Testis (tissue), 3 donors: ENCODE measurements around the gene CAMTA1. TPM values are rescaled to one million over a fixed set of nuclear protein-coding genes. Genes with fewer than 3 reads are reported as not detected.

Source experiments
- DNase-seq: peaks from one replicate; pipeline ENCODE4 v3.0.0-alpha.2; 2019
- H3K27ac ChIP-seq, 2 donors: fragments of 200-600 bp; sonication (generic); one replicate each; pipeline ENCODE4 v1.5.1; 2019
- H3K27me3 ChIP-seq: fragments of 200-600 bp; sonication (generic); one replicate; pipeline ENCODE4 v1.5.1; 2019
- H3K36me3 ChIP-seq: fragments of 200-600 bp; sonication (generic); one replicate; pipeline ENCODE4 v1.5.1; 2017; ENCODE audit warnings: low read depth; ENCODE audit errors: missing control alignments
- H3K4me1 ChIP-seq: fragments of 200-600 bp; sonication (generic); one replicate; pipeline ENCODE4 v1.5.1; 2019
- H3K4me3 ChIP-seq, 2 donors: fragments of 200-600 bp; sonication (generic); one replicate each; pipeline ENCODE4 v1.5.1; 2017 to 2019
- H3K9me3 ChIP-seq: fragments of 200-600 bp; sonication (generic); one replicate; pipeline ENCODE4 v1.5.1; 2017
- POLR2A ChIP-seq: fragments of 450-650 bp; IDR thresholded peaks from one replicate; pipeline ENCODE4 v1.6.1; 2017; ENCODE audit warnings: antibody characterized with exemption, mild to moderate bottlenecking, moderate library complexity
- WGBS, 2 donors: methylation state at CpG; one replicate each; pipeline ENCODE4 v1.1.5; 2018; 5-methylcytosine and 5-hydroxymethylcytosine counted together
- intact Hi-C: fragments of 100-400 bp; cut with DNase I; formaldehyde crosslinking; loops from one replicate; pipeline ENCODE4 v1.15.1; 2023; ENCODE audit warnings: low total_unique reads
- polyA plus RNA-seq: library from polyadenylated mRNA; stranded (reverse); fragments of 350-450 nt; fragmentation: Illumina TruSeq; extraction: RNeasy Lipid Tissue Mini Kit (QIAGEN cat#74804); gene quantifications from one replicate; pipeline ENCODE4 v1.2.3, GENCODE V29; 2014; ENCODE audit warnings: low read depth, low replicate concordance; ENCODE audit not compliant: insufficient read depth
- total RNA-seq, 2 donors: library from RNA; depleted of rRNA; stranded (reverse); fragments of >200 nt; gene quantifications; one replicate each; pipeline ENCODE4 v1.2.3, GENCODE V29; 2016
- TF ChIP-seq, protein P1 (sequence below), 3 experiments: fragments of 450-650 bp in 2 of 3; fragments of 200-600 bp in 1 of 3; sonication (generic) in 1 of 3; IDR thresholded peaks; one replicate each; pipeline ENCODE4 v1.5.1; 2016 to 2019; ENCODE audit warnings: antibody characterized with exemption in 3 of 3, mild to moderate bottlenecking in 2 of 3, moderate library complexity in 1 of 3

The CAMTA1 gene
- total and polyA plus RNA-seq, 3 donors from 2014 or later = 116 to 158 (median 119) TPM

DNA sequence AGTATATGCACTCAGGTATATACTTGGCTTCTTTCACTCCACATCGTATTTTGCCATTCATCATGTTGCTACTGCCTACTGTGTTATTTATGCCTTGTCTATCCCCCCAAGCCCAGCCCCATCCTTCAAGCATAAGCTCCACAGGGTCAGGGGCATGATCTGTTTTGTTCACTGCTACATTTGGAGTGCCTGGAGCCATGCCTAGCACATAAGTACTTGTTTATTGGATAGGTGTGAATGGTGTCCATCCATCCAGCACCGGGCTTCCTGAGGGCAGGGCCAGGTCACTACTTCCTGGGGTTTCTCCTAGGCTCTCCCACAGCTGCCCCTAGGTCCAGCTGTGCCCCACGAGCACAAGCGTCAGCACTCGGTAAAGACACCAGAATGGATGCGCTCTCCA, 696.8 kb downstream of the CAMTA1 start:
- Histone ChIP-seq H3K4me1 (peaks cover 19% of the 10 kb centered on the region), H3K36me3 (no peaks in the 10 kb centered on the region), H3K27ac (no peak overlapping the region), H3K9me3 (no peaks in the 10 kb centered on the region), H3K4me3 (no peak overlapping the region), H3K27me3 (no peaks in the 10 kb centered on the region)
- no peak for TF ChIP-seq POLR2A
- TF ChIP-seq, protein P1, sequence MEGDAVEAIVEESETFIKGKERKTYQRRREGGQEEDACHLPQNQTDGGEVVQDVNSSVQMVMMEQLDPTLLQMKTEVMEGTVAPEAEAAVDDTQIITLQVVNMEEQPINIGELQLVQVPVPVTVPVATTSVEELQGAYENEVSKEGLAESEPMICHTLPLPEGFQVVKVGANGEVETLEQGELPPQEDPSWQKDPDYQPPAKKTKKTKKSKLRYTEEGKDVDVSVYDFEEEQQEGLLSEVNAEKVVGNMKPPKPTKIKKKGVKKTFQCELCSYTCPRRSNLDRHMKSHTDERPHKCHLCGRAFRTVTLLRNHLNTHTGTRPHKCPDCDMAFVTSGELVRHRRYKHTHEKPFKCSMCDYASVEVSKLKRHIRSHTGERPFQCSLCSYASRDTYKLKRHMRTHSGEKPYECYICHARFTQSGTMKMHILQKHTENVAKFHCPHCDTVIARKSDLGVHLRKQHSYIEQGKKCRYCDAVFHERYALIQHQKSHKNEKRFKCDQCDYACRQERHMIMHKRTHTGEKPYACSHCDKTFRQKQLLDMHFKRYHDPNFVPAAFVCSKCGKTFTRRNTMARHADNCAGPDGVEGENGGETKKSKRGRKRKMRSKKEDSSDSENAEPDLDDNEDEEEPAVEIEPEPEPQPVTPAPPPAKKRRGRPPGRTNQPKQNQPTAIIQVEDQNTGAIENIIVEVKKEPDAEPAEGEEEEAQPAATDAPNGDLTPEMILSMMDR (IDR thresholded peaks at IDR 0.05) = no peak
- intact Hi-C loops = no loop called here
- WGBS, 2 donors = 88 to 93% methylated on average over 4 to 6 of the region's 6 CpGs
- DNase-seq = no peak

GRCh38 chr1:7482772-7483495, 697.7 kb downstream of the CAMTA1 start:
- Histone ChIP-seq H3K4me1 (peaks cover 14% of the 10 kb centered on the region), H3K27me3 (no peaks in the 10 kb centered on the region), H3K9me3 (no peaks in the 10 kb centered on the region), H3K4me3 (no peak overlapping the region), H3K36me3 (no peaks in the 10 kb centered on the region), H3K27ac (no peak overlapping the region)
- TF ChIP-seq POLR2A = no peak
- TF ChIP-seq, protein P1 (IDR thresholded peaks at IDR 0.05) = no peak
- intact Hi-C loops = no loop called here
- WGBS, 2 donors = 55 to 70% methylated on average over 4 to 10 of the region's 10 CpGs
- no peak for DNase-seq

DNA sequence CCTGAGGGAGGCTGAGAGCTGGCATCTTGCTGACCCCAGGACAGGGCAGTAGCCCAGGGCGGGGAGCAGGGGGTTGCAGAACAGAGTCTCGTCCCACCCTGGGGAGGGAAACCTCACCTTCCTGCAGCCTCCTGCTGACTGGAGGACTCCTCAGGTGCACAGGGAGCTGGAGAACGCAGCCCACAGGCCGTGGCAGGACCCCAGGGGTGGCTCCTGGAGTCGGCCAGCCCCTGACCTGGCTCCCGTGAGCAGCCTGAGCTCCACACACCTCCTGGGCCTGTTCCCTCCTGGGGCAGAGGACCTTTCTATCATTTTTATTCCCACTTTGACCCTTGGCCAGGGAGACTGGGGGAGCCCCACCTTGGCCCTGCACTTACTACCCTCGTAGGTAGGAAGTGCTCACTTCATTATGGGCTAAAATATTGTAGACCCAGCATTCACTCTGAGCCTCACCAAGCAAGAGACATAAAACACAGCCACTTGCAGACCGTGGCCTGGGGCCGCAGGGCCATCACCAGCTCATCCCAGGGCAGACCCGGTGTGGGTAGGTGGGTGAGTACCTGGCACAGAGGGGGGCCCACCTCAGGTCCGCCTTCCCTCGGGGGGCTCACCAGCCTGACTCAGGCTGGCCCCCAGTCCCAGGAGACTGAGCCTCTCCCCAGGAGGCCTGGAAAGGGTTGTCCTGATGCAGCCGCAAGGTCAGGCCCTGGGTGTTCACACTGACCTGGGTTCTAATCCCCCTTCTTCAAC, 698.6 kb downstream of the CAMTA1 start:
- Histone ChIP-seq H3K9me3 (no peaks in the 10 kb centered on the region), H3K36me3 (no peaks in the 10 kb centered on the region), H3K27ac (no peak overlapping the region), H3K27me3 (no peaks in the 10 kb centered on the region), H3K4me1 (peaks cover 6% of the 10 kb centered on the region), H3K4me3 (no peak overlapping the region)
- WGBS, 2 donors = 79 to 86% methylated on average over 9 to 13 of the region's 13 CpGs
- intact Hi-C loops = no loop called here
- no peak for TF ChIP-seq POLR2A
- TF ChIP-seq, protein P1 (IDR thresholded peaks at IDR 0.05) = no peak
- DNase-seq = no peak

GRCh38 chr1:7485086-7485780, 700.0 kb downstream of the CAMTA1 start:
- Histone ChIP-seq H3K9me3 (no peaks in the 10 kb centered on the region), H3K27me3 (no peaks in the 10 kb centered on the region), H3K4me1 (no peaks in the 10 kb centered on the region), H3K4me3 (no peak overlapping the region), H3K27ac (no peak overlapping the region), H3K36me3 (no peaks in the 10 kb centered on the region)
- no peak for DNase-seq
- intact Hi-C loops = no loop called here
- TF ChIP-seq POLR2A = no peak
- TF ChIP-seq, protein P1 (IDR thresholded peaks at IDR 0.05) = no peak
- WGBS, 2 donors = 91 to 96% methylated on average over 8 to 10 of the region's 10 CpGs
